ENCODE data around the gene IL19. TPM values are rescaled to one million over a fixed set of nuclear protein-coding genes. Genes with fewer than 3 reads are reported as not detected.

IL19 gene
- total and polyA plus RNA-seq, 9 of the 15 experiments (the other 6 are each of a cell fraction or from before 2014, with no cell fraction given), result not detected

- TF ChIP-seq SP2 (IDR thresholded peaks at IDR 0.05; ENCODE audit: extremely low read depth, low read depth, low read length, poor library complexity, severe bottlenecking) (no peak), ZNF830 (CRISPR knock-in tag; IDR thresholded peaks at IDR 0.05) (no peak), NCOA4 (IDR thresholded peaks at IDR 0.05; ENCODE audit: partially characterized antibody) (no peak), YY1 (IDR thresholded peaks at IDR 0.05; ENCODE audit: borderline replicate concordance in 1 of 3, control insufficient read depth in 1 of 3, extremely low read depth in 1 of 3, insufficient read depth in 3 of 3, insufficient read length in 1 of 3, insufficient replicate concordance in 2 of 3, low read depth in 1 of 3, low read length in 2 of 3) (no peak), ELF2 (CRISPR knock-in tag; IDR thresholded peaks at IDR 0.05) (no peak)
Observed at GRCh38 chr1:206790502-206791250, 20.1 kb downstream of the IL19 start (continued).

GRCh38 chr1:206792939-206793607, 22.5 kb downstream of the IL19 start:
- POLR2A ChIA-PET, result interaction anchor here (0.6 to 1.0 kb wide), 3 partner anchors 12 to 112 kb away, joined by 3 to 4 read pairs (median 4); no protein-coding TSS in a partner anchor
- H3K4me1 ChIP-seq (replicated peaks in 1 of 2; ENCODE audit: control insufficient read depth in 2 of 2, insufficient read depth in 2 of 2, low read length in 2 of 2), result no peaks in the 10 kb centered on the region; a peak in 1 of 5 replicates
- no peak overlapping the region for H3K4me2 ChIP-seq (ENCODE audit: insufficient read depth, low read length)
- H3K79me2 ChIP-seq (ENCODE audit: control insufficient read depth, insufficient read depth, low read length), result no peaks in the 10 kb centered on the region
- intact Hi-C loops (cut with micrococcal nuclease) (no loop called here), in situ Hi-C loops (cut with MboI) (no loop called here)
- no peaks in the 10 kb centered on the region for H3K9me3 ChIP-seq (replicated peaks; ENCODE audit: control insufficient read depth, insufficient read depth, low read depth, low read length)
- ATAC-seq, result no peak; the same call in 2 of the 3 replicates
- 10% methylated on average over 16 of the region's 16 CpGs for WGBS (ENCODE audit: insufficient coverage, low coverage, missing lambda C conversion rate)
- no peak overlapping the region for H3K9ac ChIP-seq (ENCODE audit: insufficient read depth in 1 of 2, low read depth in 2 of 2, low read length in 2 of 2)
- TF ChIP-seq ZFX (CRISPR knock-in tag; IDR thresholded peaks at IDR 0.05), result 0 out of 2 replicates have a peak, but pooled peaks have one; percentile 14
- peak; percentile 28; the same call in 1 of the 2 replicates for TF ChIP-seq EGR1 (conservative IDR thresholded peaks at IDR 0.05)
- no peak for TF ChIP-seq ZNF217 (CRISPR knock-in tag; IDR thresholded peaks at IDR 0.05)
- 0 out of 2 replicates have a peak, but pooled peaks cover 5% of the 10 kb centered on the region for H4K20me1 ChIP-seq (replicated peaks; ENCODE audit: control insufficient read depth, insufficient read depth, low read length)
- no peak overlapping the region for H3K4me3 ChIP-seq
- no peaks in the 10 kb centered on the region for H3K9me1 ChIP-seq (ENCODE audit: control insufficient read depth, insufficient read depth, low read length)
- H3K27me3 ChIP-seq (ENCODE audit: control insufficient read depth in 2 of 2, insufficient read depth in 2 of 2, low read length in 2 of 2), result peaks cover 33 to 52% of the 10 kb centered on the region in 2 experiments
- DNase-seq (ENCODE audit: extremely low read depth in 1 of 4, low spot score in 3 of 4), result no peak
- H3K36me3 ChIP-seq (ENCODE audit: control insufficient read depth, insufficient read depth, low read length), result no peaks in the 10 kb centered on the region
- CTCF ChIA-PET (ENCODE audit: low intra/inter-chr PET ratio), result no interaction called here
- FAIRE-seq, result no peak
- BruUV-seq (replicated peaks), result no TSS peak
- no peak overlapping the region for H3K27ac ChIP-seq (ENCODE audit: extremely low read depth, low read depth, low read length)
- H2AFZ ChIP-seq (ENCODE audit: low read depth, low read length), result no peak overlapping the region

Measured in K562 (cell line).